DND-41 (cell line): ENCODE measurements around the gene NHLRC2.
"Not testable (repeated sequence)": the region's sequence is repeated elsewhere in the genome, so short reads cannot be mapped to it uniquely, and the experiment has no call there.

Source experiments
- ATAC-seq: fragments of 200-7000 bp; cut with Tn5 transposase; 3 replicates; pipeline ENCODE4 v1.9.1; 2021; ENCODE audit warnings: low read depth; ENCODE audit not compliant: insufficient read depth
- DNase-seq: peaks from one replicate; pipeline ENCODE4 v3.0.0-alpha.2; 2020
- H2AFZ ChIP-seq: 2 replicates; pipeline ENCODE4 v1.6.0; 2012; ENCODE audit warnings: low read depth, low read length
- H3K27ac ChIP-seq: 2 replicates; pipeline ENCODE4 v1.5.1; 2012; ENCODE audit warnings: low read length, inconsistent platforms
- H3K27me3 ChIP-seq: fragments of 200-600 bp; sonication (generic); 2 replicates; pipeline ENCODE4 v1.6.0; 2012; ENCODE audit warnings: low read length, mild to moderate bottlenecking, inconsistent platforms; ENCODE audit not compliant: insufficient read depth, poor library complexity
- H3K36me3 ChIP-seq: 2 replicates; pipeline ENCODE4 v1.5.1; 2012; ENCODE audit warnings: low read length, inconsistent platforms; ENCODE audit not compliant: insufficient read depth
- H3K4me1 ChIP-seq: 2 replicates; pipeline ENCODE4 v1.5.1; 2012; ENCODE audit warnings: mild to moderate bottlenecking, low read length; ENCODE audit not compliant: insufficient read depth
- H3K4me2 ChIP-seq: 2 replicates; pipeline ENCODE4 v1.6.0; 2012; ENCODE audit warnings: mild to moderate bottlenecking, moderate library complexity, low read length, inconsistent platforms; ENCODE audit not compliant: insufficient read depth
- H3K4me3 ChIP-seq, 2 experiments: fragments of 200-600 bp in 1 of 2; shearing (Covaris generic) in 1 of 2; 2 replicates each; pipeline ENCODE4 v1.5.1; 2012 to 2016; ENCODE audit warnings: inconsistent platforms in 2 of 2, low read length in 2 of 2, mild to moderate bottlenecking in 2 of 2, low read depth in 1 of 2, moderate library complexity in 1 of 2
- H3K79me2 ChIP-seq: 2 replicates; pipeline ENCODE4 v1.6.0; 2012; ENCODE audit warnings: low read length, inconsistent platforms; ENCODE audit not compliant: insufficient read depth
- H3K9ac ChIP-seq: 2 replicates; pipeline ENCODE4 v1.6.0; 2012; ENCODE audit warnings: low read depth, mild to moderate bottlenecking, inconsistent platforms, low read length, moderate library complexity
- H3K9me3 ChIP-seq: 2 replicates; pipeline ENCODE4 v1.5.1; 2012; ENCODE audit warnings: low read length, moderate library complexity, mild to moderate bottlenecking, inconsistent platforms; ENCODE audit not compliant: insufficient read depth, severe bottlenecking
- H4K20me1 ChIP-seq: 2 replicates; pipeline ENCODE4 v1.6.0; 2012; ENCODE audit warnings: low read length; ENCODE audit not compliant: insufficient read depth
- CTCF ChIP-seq: IDR thresholded peaks from 2 replicates; pipeline ENCODE4 v1.5.1; 2012; ENCODE audit warnings: borderline replicate concordance, low read length, moderate library complexity, mild to moderate bottlenecking; ENCODE audit not compliant: poor library complexity, severe bottlenecking; ENCODE audit errors: extremely low read depth
- EZH2 ChIP-seq: IDR thresholded peaks from 3 replicates; pipeline ENCODE4 v1.6.1; 2012; ENCODE audit warnings: borderline replicate concordance, low read depth, mild to moderate bottlenecking, moderate library complexity, low read length, inconsistent platforms; ENCODE audit not compliant: severe bottlenecking

NHLRC2 gene

GRCh38 chr10:113819989-113820388 lies 34.5 kb upstream of the NHLRC2 start:
- TF ChIP-seq EZH2 (no peak), CTCF (no peak)
- H2AFZ ChIP-seq: no peak overlapping the region

DNA sequence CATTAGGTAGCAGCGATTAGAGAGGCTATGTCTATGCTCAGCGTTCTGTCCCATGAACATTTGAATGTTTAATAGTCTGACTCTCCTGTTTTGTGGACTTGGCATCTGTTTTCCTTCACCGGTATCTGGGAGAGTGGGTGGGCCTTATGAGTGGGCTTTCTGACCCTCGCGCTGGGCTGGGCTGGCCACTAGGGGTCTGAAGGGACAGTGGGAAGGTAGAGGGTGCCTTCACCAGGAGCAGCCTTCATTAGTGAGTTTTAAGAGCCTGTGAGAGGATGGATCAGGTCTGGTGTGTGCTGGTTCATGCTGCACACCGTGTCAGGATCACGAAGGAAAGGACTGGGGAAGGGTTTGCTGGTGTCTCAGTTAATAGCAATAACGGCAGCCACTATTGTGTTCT lies 34.0 kb upstream of the NHLRC2 start:
- TF ChIP-seq EZH2: no peak
- peak; percentile 40 for TF ChIP-seq CTCF
- Histone ChIP-seq H3K4me1 (no peaks in the 10 kb centered on the region), H3K36me3 (no peaks in the 10 kb centered on the region), H3K9ac (no peak overlapping the region), H3K27me3 (no peaks in the 10 kb centered on the region), H3K4me3 (no peak overlapping the region), H3K4me2 (no peak overlapping the region), H3K27ac (no peak overlapping the region), H3K79me2 (no peaks in the 10 kb centered on the region), H2AFZ (no peak overlapping the region), H4K20me1 (no peaks in the 10 kb centered on the region), H3K9me3 (no peaks in the 10 kb centered on the region)
- ATAC-seq (peak; percentile 40; the same call in 1 of the 3 replicates), DNase-seq (no peak)

More at GRCh38 chr10:113819989-113820388, 34.5 kb upstream of the NHLRC2 start:
- H3K27ac ChIP-seq: no peak overlapping the region
- no peak overlapping the region for H3K4me2 ChIP-seq
- no peak for ATAC-seq
- H3K4me1 ChIP-seq: no peaks in the 10 kb centered on the region
- H3K9me3 ChIP-seq: no peaks in the 10 kb centered on the region
- H4K20me1 ChIP-seq: no peaks in the 10 kb centered on the region
- no peaks in the 10 kb centered on the region for H3K36me3 ChIP-seq
- no peak overlapping the region for H3K9ac ChIP-seq
- H3K79me2 ChIP-seq: no peaks in the 10 kb centered on the region
- H3K27me3 ChIP-seq: no peaks in the 10 kb centered on the region
- no peak overlapping the region for H3K4me3 ChIP-seq
- DNase-seq: no peak

- not testable (repeated sequence) for H3K9me3 ChIP-seq, H3K4me1 ChIP-seq, H4K20me1 ChIP-seq, H3K27ac ChIP-seq, DNase-seq, H3K4me2 ChIP-seq, H3K27me3 ChIP-seq, H3K9ac ChIP-seq, H3K4me3 ChIP-seq, ATAC-seq, H3K36me3 ChIP-seq, H2AFZ ChIP-seq, H3K79me2 ChIP-seq
Measured at GRCh38 chr10:113821306-113821705, 33.2 kb upstream of the NHLRC2 start.

DNA sequence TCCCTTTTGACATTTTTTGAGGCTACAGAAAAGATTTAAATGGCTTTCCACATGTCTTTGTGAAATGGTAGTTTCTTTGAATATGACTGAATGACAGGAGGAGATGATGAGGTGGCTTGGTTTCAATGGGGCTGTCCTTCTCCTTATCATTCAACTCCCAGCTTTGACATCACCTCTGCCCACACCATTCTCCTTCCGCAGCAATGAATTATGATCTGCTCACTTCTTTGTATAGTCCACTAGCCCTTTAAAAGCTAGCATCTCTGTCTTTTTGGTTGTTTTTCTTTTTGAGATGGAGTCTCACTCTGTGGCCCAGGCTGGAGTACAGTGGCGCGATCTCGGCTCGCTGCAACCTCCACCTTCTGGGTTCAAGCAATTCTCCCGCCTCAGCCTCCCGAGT lies 32.3 kb upstream of the NHLRC2 start:
- H3K27me3 ChIP-seq: no peaks in the 10 kb centered on the region
- H3K36me3 ChIP-seq: no peaks in the 10 kb centered on the region
- no peak overlapping the region for H3K27ac ChIP-seq
- H3K9me3 ChIP-seq: no peaks in the 10 kb centered on the region
- H3K9ac ChIP-seq: no peak overlapping the region
- no peak overlapping the region for H3K4me2 ChIP-seq
- no peaks in the 10 kb centered on the region for H4K20me1 ChIP-seq
- DNase-seq (no peak), ATAC-seq (no peak)
- H3K4me3 ChIP-seq: no peak overlapping the region
- H2AFZ ChIP-seq: no peak overlapping the region
- H3K79me2 ChIP-seq: no peaks in the 10 kb centered on the region
- H3K4me1 ChIP-seq: no peaks in the 10 kb centered on the region
- TF ChIP-seq CTCF: no peak
- TF ChIP-seq EZH2: no peak
